ENCODE data around the gene TMEM203. TPM values are rescaled to one million over a fixed set of nuclear protein-coding genes. Genes with fewer than 3 reads are reported as not detected.

The TMEM203 gene
- polyA plus RNA-seq, 4 donors = 44.6 to 49.8 (median 47.4) TPM

- DNase-seq (ENCODE audit: low read depth in 4 of 4, low spot score in 3 of 4) = no peak
Observed at GRCh38 chr9:137182836-137183235, 22.6 kb downstream of the TMEM203 start.

- DNase-seq (ENCODE audit: low read depth in 4 of 4, low spot score in 3 of 4) = no peak
Observed at GRCh38 chr9:137181680-137182079, 23.8 kb downstream of the TMEM203 start.

- no peak for DNase-seq (ENCODE audit: low read depth in 4 of 4, low spot score in 3 of 4)
Observed at GRCh38 chr9:137180491-137180890, 25.0 kb downstream of the TMEM203 start.

GRCh38 chr9:137179761-137180160 is 25.7 kb downstream of the TMEM203 start:
- no peak for DNase-seq (ENCODE audit: low read depth in 4 of 4, low spot score in 3 of 4)

GRCh38 chr9:137178939-137179630 is 26.4 kb downstream of the TMEM203 start:
- no peak for DNase-seq (ENCODE audit: low read depth in 4 of 4, low spot score in 3 of 4)

GRCh38 chr9:137178201-137178938 is 27.1 kb downstream of the TMEM203 start:
- no peak for DNase-seq (ENCODE audit: low read depth in 4 of 4, low spot score in 3 of 4)

GRCh38 chr9:137176302-137177182 is 28.9 kb downstream of the TMEM203 start:
- DNase-seq (ENCODE audit: low read depth in 4 of 4, low spot score in 3 of 4) = no peak

GRCh38 chr9:137175345-137175961 is 30.0 kb downstream of the TMEM203 start:
- no peak for DNase-seq (ENCODE audit: low read depth in 4 of 4, low spot score in 3 of 4)

GRCh38 chr9:137174722-137175293 is 30.6 kb downstream of the TMEM203 start:
- DNase-seq (ENCODE audit: low read depth in 4 of 4, low spot score in 3 of 4) = no peak

GRCh38 chr9:137173796-137174664 is 31.4 kb downstream of the TMEM203 start:
- no peak for DNase-seq (ENCODE audit: low read depth in 4 of 4, low spot score in 3 of 4)

- DNase-seq (ENCODE audit: low read depth in 4 of 4, low spot score in 3 of 4) = no peak
Observed at GRCh38 chr9:137172901-137173795, 32.3 kb downstream of the TMEM203 start.

GRCh38 chr9:137171149-137171900 is 34.1 kb downstream of the TMEM203 start:
- no peak for DNase-seq (ENCODE audit: low read depth in 4 of 4, low spot score in 3 of 4)

- no peak for DNase-seq (ENCODE audit: low read depth in 4 of 4, low spot score in 3 of 4)
Observed at GRCh38 chr9:137170486-137171148, 34.8 kb downstream of the TMEM203 start.

GRCh38 chr9:137169896-137170358 is 35.5 kb downstream of the TMEM203 start, which contains the start of gene LRRC26:
Gene LRRC26, minus strand, starts transcription at chr9:137170051. Its CDS starts 108 bp downstream, at chr9:137169943.
- DNase-seq (ENCODE audit: low read depth in 4 of 4, low spot score in 3 of 4) = no peak

GRCh38 chr9:137168904-137169856 is 36.3 kb downstream of the TMEM203 start:
- DNase-seq (ENCODE audit: low read depth in 4 of 4, low spot score in 3 of 4) = peak in 2 of 4 donors; percentile 16 to 49

GRCh38 chr9:137168573-137168903 is 36.9 kb downstream of the TMEM203 start:
- no peak for DNase-seq (ENCODE audit: low read depth in 4 of 4, low spot score in 3 of 4)
